Measurements from ENCODE around the gene EIF2AK2.

GRCh38 chr2:37189452-37190153 lies 32.8 kb upstream of the EIF2AK2 start:
- no peak for TF ChIP-seq CTCF (IDR thresholded peaks at IDR 0.05)
- no peak for TF ChIP-seq POLR2A (IDR thresholded peaks at IDR 0.05)

All from uterus (tissue), 2 donors.